Body of pancreas (tissue), 4 donors: ENCODE measurements around the gene MYO7B. TPM values are rescaled to one million over a fixed set of nuclear protein-coding genes. Genes with fewer than 3 reads are reported as not detected.

ENCODE experiments used
- ATAC-seq: fragments of 150-250 bp; one replicate; pipeline ENCODE4 v1.9.1; 2016
- DNase-seq, 4 donors: peaks; one replicate each; pipeline ENCODE4 v3.0.0-alpha.2; 2019
- H3K27ac ChIP-seq, 4 donors: fragments of 200-600 bp; sonication (generic); 1 replicate in 3 of 4; 2 replicates in 1 of 4; pipeline versions ENCODE4 v1.5.1 to v1.6.1; 2016 to 2019; ENCODE audit warnings: mild to moderate bottlenecking in 1 of 4, mixed read lengths in 1 of 4, moderate library complexity in 1 of 4
- H3K27me3 ChIP-seq, 2 donors: fragments of 200-600 bp; sonication (generic); one replicate each; pipeline ENCODE4 v1.6.0; 2016; ENCODE audit warnings: mild to moderate bottlenecking in 1 of 2
- H3K36me3 ChIP-seq, 2 donors: fragments of 200-600 bp; sonication (generic); replicated peaks in 1 of 2; 2 replicates each; pipeline ENCODE4 v1.5.1; 2016; ENCODE audit warnings: low read depth in 2 of 2; ENCODE audit not compliant: insufficient read depth in 1 of 2
- H3K4me1 ChIP-seq: fragments of 200-600 bp; sonication (generic); one replicate; pipeline ENCODE4 v1.6.0; 2016
- H3K4me3 ChIP-seq, 2 donors: fragments of 200-600 bp; sonication (generic); 1 replicate in 1 of 2; 2 replicates in 1 of 2; pipeline ENCODE4 v1.5.1; 2016 to 2019
- H3K9me3 ChIP-seq, 3 donors: fragments of 200-600 bp; sonication (generic); 1 replicate in 2 of 3; 2 replicates in 1 of 3; pipeline ENCODE4 v1.5.1; 2016
- CTCF ChIP-seq, 7 experiments: fragments of 450-650 bp in 4 of 7; fragments of 200-600 bp in 3 of 7; sonication (generic) in 3 of 7; IDR thresholded peaks; one replicate each; pipeline ENCODE4 v1.5.1; 2016 to 2019; ENCODE audit warnings: antibody characterized with exemption in 7 of 7
- POLR2A ChIP-seq, 3 donors: fragments of 450-650 bp; IDR thresholded peaks; one replicate each; pipeline ENCODE4 v1.6.1; 2016; ENCODE audit warnings: antibody characterized with exemption in 3 of 3, mild to moderate bottlenecking in 2 of 3
- WGBS, 2 donors: methylation state at CpG; one replicate each; pipeline ENCODE4 v1.1.5; 2017; 5-methylcytosine and 5-hydroxymethylcytosine counted together
- intact Hi-C: fragments of 100-400 bp; cut with DNase I; formaldehyde crosslinking; loops from one replicate; pipeline ENCODE4 v1.15.1; 2023
- total RNA-seq, 2 donors: library from RNA; depleted of rRNA; stranded (reverse); fragments of >200 nt; gene quantifications; one replicate each; pipeline ENCODE4 v1.1.0, GENCODE V29; 2016

MYO7B gene
- total RNA-seq, 2 donors from 2014 or later, result 0.33 to 1.8 TPM

DNA sequence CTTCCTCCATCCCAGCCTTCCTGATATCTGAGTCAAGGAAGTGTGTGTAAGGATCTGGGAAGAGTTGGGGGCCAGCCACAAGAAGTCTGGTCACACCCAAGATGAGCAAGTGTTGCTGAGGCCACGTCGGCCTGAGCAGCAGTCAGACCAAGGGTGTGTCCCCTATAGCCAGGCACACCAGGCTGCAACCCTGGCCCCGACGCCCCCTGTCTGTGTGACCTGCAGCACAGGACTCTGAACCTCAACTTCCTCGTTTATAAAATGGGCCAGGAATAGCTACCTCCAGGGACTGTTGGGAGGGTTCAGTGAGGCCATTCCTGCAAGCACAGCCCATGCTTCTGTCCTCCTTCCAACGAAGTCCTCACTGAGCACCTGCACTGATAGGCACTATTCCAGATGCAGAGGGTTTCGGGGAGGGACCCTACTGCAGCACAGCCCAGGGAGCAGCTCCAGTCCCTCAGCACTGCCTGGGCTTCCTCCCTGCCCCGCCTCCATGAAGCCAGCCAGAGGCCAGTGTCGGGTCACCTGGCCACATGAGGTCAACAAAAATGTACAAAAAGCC is 126.5 kb downstream of the MYO7B start:
- TF ChIP-seq CTCF (IDR thresholded peaks at IDR 0.05) (no peak), POLR2A (IDR thresholded peaks at IDR 0.05) (no peak)
- ATAC-seq (no peak), DNase-seq (no peak)
- no peaks in the 10 kb centered on the region for H3K9me3 ChIP-seq
- peaks cover 0 to 12% of the 10 kb centered on the region in 2 donors for H3K27me3 ChIP-seq
- intact Hi-C loops, result no loop called here
- H3K27ac ChIP-seq, result no peak overlapping the region
- H3K4me1 ChIP-seq, result peaks cover 4% of the 10 kb centered on the region
- no peaks in the 10 kb centered on the region for H3K36me3 ChIP-seq
- 46% methylated on average over 9 of the region's 9 CpGs; no CpG with 5 or more reads in 1 of the 2 donors for WGBS, 2 donors
- no peak overlapping the region for H3K4me3 ChIP-seq

DNA sequence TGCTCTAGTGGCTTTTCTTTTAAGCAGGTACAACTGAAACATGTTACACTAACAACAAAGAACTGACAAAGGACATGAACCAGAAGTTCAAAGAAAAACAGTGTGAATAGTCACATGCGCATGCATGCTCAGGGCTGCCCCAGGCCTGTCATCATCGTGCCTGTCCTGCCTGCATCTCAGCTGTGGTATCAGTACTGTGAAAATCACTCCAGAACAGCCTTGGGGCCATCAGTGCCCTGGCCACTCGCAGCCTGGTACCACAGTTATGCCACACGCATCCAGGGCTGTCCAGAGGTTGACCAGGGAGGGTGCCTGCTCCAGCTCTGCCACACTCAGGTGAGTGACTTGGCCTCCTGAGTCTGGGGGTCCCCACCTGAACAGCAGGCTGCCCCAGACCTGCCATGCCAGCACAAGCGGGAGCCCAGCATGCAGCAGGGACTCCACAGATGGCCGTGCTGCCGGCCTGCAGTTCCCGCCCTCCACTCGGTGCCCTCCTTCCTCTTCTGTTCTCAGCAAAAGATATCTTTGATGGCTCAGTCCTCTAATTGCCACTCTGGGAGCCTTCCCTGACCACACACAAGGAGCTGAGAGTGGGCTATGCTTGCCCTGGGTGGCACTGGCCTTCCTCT is 127.6 kb downstream of the MYO7B start:
- intact Hi-C loops, result no loop called here
- ATAC-seq (no peak), DNase-seq (no peak)
- no peak overlapping the region for H3K4me3 ChIP-seq
- peaks cover 4% of the 10 kb centered on the region for H3K4me1 ChIP-seq
- no peak for TF ChIP-seq CTCF (IDR thresholded peaks at IDR 0.05)
- TF ChIP-seq POLR2A (IDR thresholded peaks at IDR 0.05), result no peak
- no peaks in the 10 kb centered on the region for H3K9me3 ChIP-seq
- peaks cover 0 to 12% of the 10 kb centered on the region in 2 donors for H3K27me3 ChIP-seq
- H3K36me3 ChIP-seq, result no peaks in the 10 kb centered on the region
- peak overlapping the region in 2 of 4 donors; percentile 24 to 28 for H3K27ac ChIP-seq
- WGBS, 2 donors, result 88 to 89% methylated on average over 9 of the region's 9 CpGs

GRCh38 chr2:127663566-127664064 is 128.1 kb downstream of the MYO7B start:
- TF ChIP-seq POLR2A (IDR thresholded peaks at IDR 0.05) (no peak), CTCF (IDR thresholded peaks at IDR 0.05) (no peak)
- peak overlapping the region in 1 of 4 donors; percentile 28 for H3K27ac ChIP-seq
- H3K4me1 ChIP-seq, result peaks cover 4% of the 10 kb centered on the region
- peaks cover 0 to 12% of the 10 kb centered on the region in 2 donors for H3K27me3 ChIP-seq
- H3K36me3 ChIP-seq, result no peaks in the 10 kb centered on the region
- peak in 2 of 4 donors; percentile 2 to 4 for DNase-seq
- 68 to 75% methylated on average over 4 to 6 of the region's 6 CpGs for WGBS, 2 donors
- no peak overlapping the region for H3K4me3 ChIP-seq
- ATAC-seq, result no peak
- intact Hi-C loops, result no loop called here
- no peaks in the 10 kb centered on the region for H3K9me3 ChIP-seq

GRCh38 chr2:127664065-127664894 is 128.8 kb downstream of the MYO7B start:
- peaks cover 4% of the 10 kb centered on the region for H3K4me1 ChIP-seq

More at GRCh38 chr2:127664065-127664894, 128.8 kb downstream of the MYO7B start:
- peak; percentile 28 for ATAC-seq
- no peaks in the 10 kb centered on the region for H3K9me3 ChIP-seq
- TF ChIP-seq POLR2A (IDR thresholded peaks at IDR 0.05), result no peak
- TF ChIP-seq CTCF (IDR thresholded peaks at IDR 0.05), result no peak
- peaks cover 0 to 12% of the 10 kb centered on the region in 2 donors for H3K27me3 ChIP-seq
- peak overlapping the region in 2 of 4 donors; percentile 28 to 30 for H3K27ac ChIP-seq
- intact Hi-C loops, result no loop called here
- no peak overlapping the region for H3K4me3 ChIP-seq
- peak in 1 of 4 donors; percentile 10 for DNase-seq
- WGBS, 2 donors, result 17 to 47% methylated on average over 6 to 53 of the region's 69 CpGs
- no peaks in the 10 kb centered on the region for H3K36me3 ChIP-seq
